Activated T-cell treated with anti-CD3 and anti-CD28 coated beads for 1 hour (primary cell): Measurements from ENCODE around the gene E4F1.

ENCODE experiments used
- DNase-seq: peaks from one replicate; pipeline ENCODE4 v3.0.0-alpha.2; 2020; ENCODE audit warnings: low read depth

Gene E4F1

DNA sequence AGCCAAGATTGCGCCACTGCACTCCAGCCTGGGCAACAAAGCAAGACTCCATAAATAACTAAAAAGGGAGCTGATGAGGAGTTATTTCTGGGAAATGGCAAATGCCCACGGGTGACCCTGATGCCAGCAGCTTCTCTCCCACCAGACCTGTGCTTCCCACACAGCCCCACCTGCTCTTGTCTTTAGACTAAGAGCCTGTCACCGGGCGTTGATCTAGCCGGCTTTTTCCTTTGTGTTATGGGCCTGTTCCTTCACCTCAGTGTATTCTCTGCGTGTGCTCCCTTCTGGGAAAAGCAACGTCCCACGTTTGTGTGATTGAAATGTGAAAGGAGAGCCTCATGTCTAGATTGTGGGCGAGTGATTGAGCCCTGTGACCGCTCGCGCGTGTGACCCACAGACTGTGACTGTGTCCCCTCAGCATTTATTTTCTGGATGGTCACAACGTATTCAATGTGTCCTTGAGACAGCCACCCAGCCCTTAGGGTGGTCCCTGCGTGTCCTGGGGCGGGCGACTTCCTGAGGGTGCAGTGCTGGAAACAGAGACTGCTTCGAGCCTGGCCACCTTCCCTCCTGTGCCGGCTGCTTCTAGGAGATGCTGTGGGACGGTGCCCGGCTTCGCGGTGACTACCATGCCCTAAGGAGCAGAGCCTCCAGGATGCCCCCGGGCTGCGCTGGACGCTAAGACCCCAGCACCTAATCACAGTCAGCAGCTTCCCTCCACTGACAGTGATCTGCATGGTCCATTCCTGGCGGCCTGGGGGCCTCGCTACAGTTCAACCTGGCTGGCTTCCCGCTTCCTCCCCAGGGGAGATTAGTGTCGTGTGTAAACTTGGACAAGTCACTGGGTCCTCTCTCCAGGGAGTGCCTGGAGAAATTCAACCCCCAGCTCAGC is 52.3 kb downstream of the E4F1 start:
- DNase-seq, result no peak

DNA sequence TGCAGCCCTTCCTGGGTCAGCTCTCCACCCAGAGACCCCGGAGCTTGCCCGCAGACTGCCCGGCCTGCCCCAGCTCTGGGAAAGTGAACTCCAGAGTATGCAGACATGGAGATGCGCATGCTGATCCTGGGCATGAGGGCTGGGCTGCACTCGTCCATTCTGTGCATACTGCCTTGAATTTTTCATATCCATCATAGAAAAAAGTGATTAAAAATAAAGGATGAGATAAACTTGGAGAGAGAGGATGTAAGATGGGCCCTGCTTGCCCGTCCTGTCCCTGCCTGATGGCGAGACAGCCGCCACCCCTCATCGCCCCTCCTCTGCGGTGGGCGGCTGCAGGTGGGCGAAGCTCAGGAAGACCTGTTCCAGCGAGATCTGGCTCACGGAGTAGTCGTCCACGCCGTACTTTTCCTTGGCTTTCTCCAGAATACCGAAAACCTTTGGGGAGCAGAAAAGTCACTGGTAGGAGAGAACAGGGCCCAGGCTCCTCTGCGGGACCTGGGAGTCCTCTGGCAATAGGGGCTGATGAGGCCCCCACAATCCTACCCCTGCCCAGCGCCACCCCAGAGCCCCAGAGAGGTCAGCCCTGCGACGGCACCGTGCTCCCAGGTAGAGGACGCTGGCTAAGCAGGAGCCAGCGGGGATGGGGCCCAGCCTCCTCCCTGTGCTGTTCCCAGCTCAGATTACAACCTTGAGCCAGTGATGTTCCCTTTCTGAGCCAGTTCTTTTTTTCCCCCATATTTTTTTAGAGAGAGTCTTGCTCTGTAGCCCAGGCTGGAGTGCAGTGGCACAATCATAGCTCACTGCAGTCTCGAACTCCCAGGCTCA is 53.2 kb downstream of the E4F1 start:
- DNase-seq, result no peak

DNA sequence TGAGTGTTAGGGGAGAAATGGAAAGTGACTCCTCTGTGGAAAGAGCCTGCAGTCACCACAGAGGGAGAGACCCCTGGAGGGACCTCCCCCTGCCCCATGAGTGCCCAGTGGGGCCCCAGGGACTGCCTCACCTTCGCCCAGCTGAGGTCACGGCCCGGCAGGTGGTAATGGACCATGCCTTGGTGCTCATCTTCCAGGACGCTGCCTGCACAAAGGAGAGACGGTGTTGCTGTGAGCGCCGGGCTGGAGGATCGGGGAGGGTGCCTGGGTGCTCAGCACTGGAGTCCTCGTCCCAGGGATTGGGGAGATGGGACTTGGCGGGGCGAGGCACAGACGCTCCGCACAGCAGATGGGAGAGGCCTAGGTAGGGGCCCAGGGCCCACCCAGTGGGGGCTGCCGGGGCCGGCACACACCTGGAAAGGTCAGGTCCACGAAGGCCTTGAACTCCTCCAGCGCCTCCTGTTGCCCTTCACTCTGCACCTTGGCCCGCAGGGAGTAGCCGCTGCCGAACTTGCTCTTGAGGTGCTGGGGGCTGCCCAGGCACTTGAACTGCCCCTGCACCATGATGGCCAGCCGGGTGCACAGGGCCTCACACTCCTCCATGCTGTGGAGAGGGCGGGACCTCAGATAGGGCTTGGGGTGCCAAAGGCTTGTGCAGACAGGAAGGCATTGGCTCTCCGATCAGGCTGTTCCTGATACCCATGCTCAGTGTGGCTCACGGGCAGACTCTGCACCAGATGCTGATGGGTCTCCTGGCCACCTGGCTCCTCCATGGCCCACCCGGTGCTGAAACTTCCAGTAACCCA is 54.3 kb downstream of the E4F1 start:
- no peak for DNase-seq

DNA sequence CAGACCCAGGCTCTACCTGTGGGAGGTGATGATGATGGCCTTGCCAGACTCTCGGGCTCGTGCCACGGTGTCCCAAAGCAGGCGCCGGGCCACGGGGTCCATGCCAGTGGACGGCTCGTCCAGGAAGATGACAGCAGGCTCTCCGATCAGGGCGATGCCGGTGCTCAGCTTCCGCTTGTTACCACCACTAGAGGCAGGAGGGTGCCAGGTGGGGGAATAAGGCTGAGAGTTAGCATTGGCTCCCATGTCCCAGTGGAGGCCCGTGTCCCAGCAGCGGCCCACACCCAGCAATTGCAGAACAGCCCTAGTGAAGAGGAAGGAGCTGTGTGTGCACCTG is 54.8 kb downstream of the E4F1 start:
- DNase-seq, result no peak

DNA sequence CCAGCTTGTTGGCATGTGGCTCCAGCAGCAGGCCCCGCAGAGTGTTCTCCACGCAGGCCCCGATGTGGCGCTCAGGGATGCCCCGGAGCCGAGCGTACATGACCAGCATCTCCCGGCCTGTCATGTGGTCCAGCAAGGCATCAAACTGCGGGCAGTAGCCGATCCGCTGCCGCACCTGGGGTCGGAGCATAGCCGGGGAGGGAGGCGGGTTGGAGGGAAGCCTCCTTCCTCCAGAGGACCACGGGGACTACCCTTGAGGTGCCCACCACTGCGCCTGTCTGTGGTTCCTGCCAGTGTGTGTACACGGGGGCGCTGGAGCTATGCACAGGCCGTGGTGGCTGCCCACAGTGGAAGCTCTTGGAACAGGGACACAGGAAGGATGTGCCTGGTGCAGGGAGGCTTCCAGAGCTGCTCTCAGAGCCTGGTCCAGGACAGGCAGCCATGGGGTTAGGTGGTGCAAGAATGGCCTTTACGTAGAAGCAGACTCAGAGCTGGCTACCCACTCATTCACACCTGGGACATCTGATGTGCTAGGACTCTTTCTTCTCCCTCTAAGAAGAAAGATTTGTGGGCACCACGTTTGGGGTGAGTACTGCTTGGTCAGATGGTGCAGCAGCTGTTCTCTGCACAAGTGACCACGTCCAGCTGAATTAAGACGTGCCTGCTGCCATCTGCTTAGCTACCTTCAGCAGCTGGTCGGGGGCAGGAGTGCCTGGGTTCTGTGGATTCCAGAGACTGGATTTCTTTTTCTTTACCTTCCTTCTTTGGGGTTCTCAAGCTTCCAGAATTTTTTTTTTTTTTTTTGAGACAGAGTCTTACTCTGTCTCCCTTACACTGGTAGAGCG is 55.8 kb downstream of the E4F1 start:
- no peak for DNase-seq

DNA sequence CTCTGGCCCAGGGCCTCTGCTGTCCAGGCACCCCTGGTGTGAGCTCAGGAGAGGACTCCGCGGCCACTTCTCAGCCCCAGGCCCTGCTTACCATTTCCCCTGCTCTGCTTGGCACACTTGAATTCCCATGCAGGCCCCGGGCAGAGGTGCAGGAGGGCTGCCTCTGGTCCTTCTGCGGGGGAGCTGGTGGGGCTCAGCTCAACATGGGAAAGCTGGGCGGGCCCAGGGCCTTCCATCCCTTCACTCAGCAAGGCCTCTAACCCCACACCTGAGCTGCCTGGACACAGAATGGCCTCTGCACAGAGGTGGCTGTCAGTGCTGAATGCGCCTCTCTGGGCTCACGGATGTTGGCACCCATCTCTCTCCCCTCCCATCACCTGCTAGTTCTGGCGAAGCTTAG is 57.1 kb downstream of the E4F1 start:
- DNase-seq, result no peak

DNA sequence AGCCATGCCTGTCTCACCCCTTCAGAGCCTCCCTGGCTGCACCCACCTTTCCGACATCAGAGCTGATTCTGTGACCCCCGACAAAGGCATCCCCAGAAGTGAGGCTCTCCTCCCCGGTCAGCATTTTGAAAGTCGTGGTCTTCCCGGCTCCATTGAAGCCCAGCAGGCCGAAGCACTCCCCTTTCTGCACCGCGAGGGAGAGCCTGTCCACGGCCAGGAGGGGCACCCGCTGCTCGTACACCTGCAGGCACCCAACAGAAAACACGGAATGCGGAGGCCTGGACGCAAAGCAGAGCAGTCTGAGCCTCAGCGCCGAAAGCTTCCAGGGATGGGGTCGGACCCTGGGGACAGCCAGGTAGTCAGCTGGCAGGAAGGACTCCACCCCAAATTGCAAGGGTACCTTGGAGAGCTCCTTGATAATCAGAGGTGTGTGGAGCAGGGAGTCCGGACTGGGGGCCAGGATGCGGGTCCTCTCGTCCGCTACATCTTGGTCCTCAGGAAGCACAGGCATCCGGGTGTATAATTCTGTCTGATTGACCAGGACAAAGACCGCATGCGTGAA is 57.7 kb downstream of the E4F1 start:
- DNase-seq, result no peak

DNA sequence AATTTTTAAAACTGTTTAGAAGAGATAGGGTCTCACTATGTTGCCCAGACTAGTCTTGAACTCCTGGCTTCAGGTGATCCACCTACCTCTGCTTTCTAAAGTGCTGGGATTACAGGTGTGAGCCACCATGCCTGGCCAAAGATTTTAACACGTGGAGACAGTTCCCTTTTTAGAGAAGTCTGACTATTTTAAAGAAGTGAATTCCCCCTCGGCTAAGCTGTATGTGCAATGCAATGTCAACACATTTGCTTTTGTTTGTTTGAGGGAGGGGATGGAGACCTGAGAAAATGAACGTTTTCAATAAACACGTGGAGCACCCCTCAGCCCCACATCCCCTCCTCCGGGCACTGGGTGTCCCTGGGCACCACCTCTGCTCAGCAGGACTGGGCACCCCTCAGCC is 58.9 kb downstream of the E4F1 start:
- DNase-seq, result no peak

DNA sequence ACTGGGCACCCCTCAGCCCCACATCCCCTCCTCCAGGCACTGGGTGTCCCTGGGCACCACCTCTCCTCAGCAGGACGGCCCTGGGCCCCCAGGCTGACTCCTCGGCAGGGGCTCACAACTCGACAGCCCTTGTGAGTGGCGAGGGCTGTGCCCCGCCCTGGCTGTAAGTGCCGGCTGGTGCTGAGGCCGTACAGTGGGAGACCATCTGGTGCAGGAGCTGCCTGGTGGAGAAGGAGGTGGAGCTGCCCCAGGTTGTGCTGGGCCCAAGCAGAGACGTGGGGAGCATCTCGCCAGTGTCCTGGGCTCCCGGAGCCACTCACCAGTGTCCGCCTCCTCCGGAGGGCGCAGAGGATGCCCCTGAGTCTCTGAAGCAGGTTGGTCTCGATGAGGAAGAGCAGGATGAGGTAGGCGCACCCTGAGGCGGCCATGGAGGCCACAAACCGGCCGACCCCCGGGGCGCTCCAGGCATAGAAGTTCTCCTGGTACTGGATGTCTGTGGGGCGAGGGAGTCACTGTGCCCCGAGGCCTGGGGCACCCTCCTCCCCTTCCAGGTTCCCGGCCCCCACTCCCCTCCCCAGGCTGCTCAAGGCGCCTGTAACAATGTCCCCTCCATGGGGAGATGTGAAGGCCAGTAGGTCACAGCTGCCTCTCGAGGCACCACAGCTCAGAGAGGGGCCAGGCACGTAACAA is 59.6 kb downstream of the E4F1 start:
- no peak for DNase-seq

DNA sequence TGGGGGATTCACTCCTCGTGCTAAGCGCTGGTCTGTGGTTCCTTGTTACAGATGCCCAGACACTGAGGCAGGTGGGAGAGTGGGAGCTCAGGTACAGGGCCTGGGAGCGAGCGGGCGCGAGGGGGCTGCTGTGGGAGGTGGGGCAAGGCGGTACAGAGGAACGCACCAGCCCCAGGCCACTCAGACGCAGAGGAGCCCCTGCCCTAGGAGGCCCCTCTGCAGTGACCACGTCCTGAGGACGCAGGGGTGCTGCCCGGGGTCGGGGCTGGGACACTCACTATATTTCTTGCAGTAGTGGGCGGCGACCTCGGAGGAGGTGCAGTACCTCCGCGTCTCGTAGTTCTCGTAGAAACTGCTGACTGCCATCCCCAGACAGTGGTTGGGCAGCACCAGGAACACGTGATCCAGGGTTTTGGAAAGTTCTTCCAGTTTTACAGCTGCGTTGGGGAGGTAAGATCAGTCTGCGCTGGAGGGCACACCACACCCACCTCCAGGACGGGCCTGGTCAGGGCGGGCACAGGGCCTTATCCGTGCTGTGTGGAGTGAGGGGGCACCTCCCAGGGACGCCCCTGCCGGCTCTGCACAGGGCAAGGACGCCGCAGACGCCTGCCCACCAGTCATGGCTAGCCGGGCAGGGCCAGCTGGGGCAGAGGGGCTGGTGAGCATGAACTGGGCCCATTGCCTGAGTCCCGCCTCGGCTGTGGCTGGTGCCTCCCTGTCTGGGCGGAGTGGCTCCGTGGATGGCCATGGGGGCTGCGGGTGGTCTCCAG is 60.8 kb downstream of the E4F1 start:
- no peak for DNase-seq

DNA sequence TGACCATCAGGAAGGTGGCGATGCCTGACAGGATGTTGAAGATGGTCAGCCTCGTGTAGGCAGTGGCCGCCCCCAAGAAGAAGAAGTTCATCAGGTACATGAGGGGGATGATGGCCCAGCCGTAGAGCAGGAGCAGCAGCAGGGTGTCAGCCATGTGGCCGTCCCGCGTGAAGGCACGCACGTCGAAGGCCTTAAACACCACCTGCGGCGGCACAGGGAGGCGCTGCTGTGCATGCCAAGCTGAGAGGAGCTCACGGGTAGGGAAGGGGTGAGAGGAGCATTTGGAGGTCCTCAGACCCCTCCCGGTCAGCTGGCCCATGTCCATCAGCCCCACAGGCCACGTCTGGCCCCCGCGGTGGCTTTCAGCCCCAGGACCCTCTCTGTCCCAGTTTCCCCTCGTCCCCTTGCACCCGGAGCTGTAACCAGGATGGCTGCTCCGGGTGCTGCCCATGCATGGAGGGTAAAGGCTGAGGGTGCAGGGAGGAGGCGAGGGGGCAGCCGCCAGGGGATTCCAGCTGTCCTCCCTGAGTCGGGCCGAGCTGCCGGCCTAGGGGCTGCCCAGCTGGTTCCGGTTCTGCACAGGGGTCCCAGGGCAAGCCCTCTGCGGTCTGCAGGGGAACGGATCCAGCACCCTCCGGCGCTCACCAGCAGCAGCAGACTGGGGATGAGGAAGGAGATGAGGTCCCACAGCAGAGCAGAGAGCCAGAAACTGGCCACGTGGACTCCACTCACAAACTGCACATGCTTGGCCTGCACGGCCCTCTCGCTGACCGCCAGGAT is 61.6 kb downstream of the E4F1 start:
- no peak for DNase-seq
